CD4-positive, alpha-beta T cell treated with Interferon alpha-2 for 1 hour (primary cell): ENCODE measurements around the gene CCDC154.
"Not testable (repeated sequence)": the region's sequence is repeated elsewhere in the genome, so short reads cannot be mapped to it uniquely, and the experiment has no call there.

Experiments
- DNase-seq, 2 donors: peaks; one replicate each; pipeline ENCODE4 v3.0.0-alpha.2; 2020 to 2022

CCDC154 gene

GRCh38 chr16:1474082-1474795, 29.9 kb upstream of the CCDC154 start:
- DNase-seq: no peak

GRCh38 chr16:1472974-1473373, 28.6 kb upstream of the CCDC154 start:
- no peak for DNase-seq

- DNase-seq: no peak
Measured at GRCh38 chr16:1471569-1472194, 27.3 kb upstream of the CCDC154 start.

GRCh38 chr16:1470481-1471251, 26.3 kb upstream of the CCDC154 start:
- peak in 1 of 2 donors; percentile 41 for DNase-seq

GRCh38 chr16:1469693-1470201, 25.4 kb upstream of the CCDC154 start:
- peak in 1 of 2 donors; percentile 23 for DNase-seq

GRCh38 chr16:1469141-1469540, 24.8 kb upstream of the CCDC154 start:
- DNase-seq: not testable (repeated sequence)

GRCh38 chr16:1468426-1468810, 24.1 kb upstream of the CCDC154 start:
- no peak for DNase-seq

GRCh38 chr16:1466968-1467521, 22.7 kb upstream of the CCDC154 start:
- no peak for DNase-seq

- no peak for DNase-seq
Measured at GRCh38 chr16:1466054-1466453, 21.7 kb upstream of the CCDC154 start.

- no peak for DNase-seq
Measured at GRCh38 chr16:1465567-1465915, 21.2 kb upstream of the CCDC154 start.

GRCh38 chr16:1464894-1465566, 20.7 kb upstream of the CCDC154 start:
- DNase-seq: no peak

GRCh38 chr16:1464196-1464893, 20.0 kb upstream of the CCDC154 start:
- no peak for DNase-seq

GRCh38 chr16:1461146-1461545, 16.8 kb upstream of the CCDC154 start:
- DNase-seq: no peak

- DNase-seq: no peak
Measured at GRCh38 chr16:1460602-1461138, 16.3 kb upstream of the CCDC154 start.

- DNase-seq: no peak
Measured at GRCh38 chr16:1459967-1460366, 15.6 kb upstream of the CCDC154 start.

- peak in 1 of 2 donors; percentile 73 for DNase-seq
Measured at GRCh38 chr16:1458977-1459341, 14.6 kb upstream of the CCDC154 start.

GRCh38 chr16:1458336-1458976, 14.1 kb upstream of the CCDC154 start:
- DNase-seq: peak in 1 of 2 donors; percentile 29

- DNase-seq: no peak
Measured at GRCh38 chr16:1457489-1458245, 13.3 kb upstream of the CCDC154 start.

GRCh38 chr16:1456951-1457350, 12.6 kb upstream of the CCDC154 start:
- no peak for DNase-seq
